Duodenal mucosa (tissue), 2 donors: ENCODE data around the gene ITPR2.
A peak's percentile ranks its signal among the peaks of the same experiment; 100 is the strongest.

Experiments
- H3K27ac ChIP-seq: one replicate; pipeline ENCODE4 v1.7.0; 2013; ENCODE audit warnings: low read depth, low read length
- H3K27me3 ChIP-seq, 2 donors: one replicate each; pipeline ENCODE4 v1.7.0; 2013; ENCODE audit warnings: low read length in 2 of 2, control low read depth in 1 of 2; ENCODE audit not compliant: insufficient read depth in 2 of 2, control insufficient read depth in 1 of 2
- H3K36me3 ChIP-seq, 2 donors: one replicate each; pipeline ENCODE4 v1.7.0; 2013; ENCODE audit warnings: low read length in 2 of 2, control low read depth in 1 of 2; ENCODE audit not compliant: insufficient read depth in 2 of 2, control insufficient read depth in 1 of 2
- H3K4me1 ChIP-seq, 2 donors: one replicate each; pipeline ENCODE4 v1.7.0; 2013; ENCODE audit warnings: low read length in 2 of 2, control low read depth in 1 of 2; ENCODE audit not compliant: insufficient read depth in 2 of 2, control insufficient read depth in 1 of 2
- H3K4me3 ChIP-seq, 2 donors: one replicate each; pipeline ENCODE4 v1.7.0; 2013; ENCODE audit warnings: low read length in 2 of 2, low read depth in 1 of 2
- H3K9ac ChIP-seq, 2 donors: one replicate each; pipeline ENCODE4 v1.7.0; 2013; ENCODE audit warnings: low read length in 2 of 2, low read depth in 1 of 2
- H3K9me3 ChIP-seq, 2 donors: one replicate each; pipeline ENCODE4 v1.7.0; 2013; ENCODE audit warnings: low read length in 2 of 2, control low read depth in 1 of 2; ENCODE audit not compliant: control insufficient read depth in 1 of 2

Gene ITPR2

DNA sequence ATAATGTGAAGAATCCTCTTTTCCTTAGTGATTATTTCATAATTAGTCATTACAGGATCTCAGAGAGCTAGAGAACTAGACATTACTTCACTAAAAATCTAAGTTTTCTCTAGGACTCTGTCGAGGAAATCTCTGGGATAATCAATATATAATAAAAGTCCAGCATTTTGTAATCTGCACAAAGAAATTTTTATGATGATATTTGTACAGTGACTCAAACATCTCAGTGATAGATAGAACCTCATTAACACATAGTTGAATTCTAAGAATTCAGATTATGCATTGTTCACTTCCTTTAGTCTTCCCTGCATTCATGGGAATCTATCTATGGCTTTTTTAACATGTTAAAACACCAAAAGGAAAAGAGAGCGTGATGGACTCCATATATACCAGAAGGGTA is 11.0 kb downstream of the ITPR2 start:
- H3K4me1 ChIP-seq = peaks cover 10 to 33% of the 10 kb centered on the region in 2 donors
- no peak overlapping the region for H3K27ac ChIP-seq
- no peaks in the 10 kb centered on the region for H3K36me3 ChIP-seq
- no peak overlapping the region for H3K9ac ChIP-seq
- no peaks in the 10 kb centered on the region for H3K27me3 ChIP-seq
- no peaks in the 10 kb centered on the region for H3K9me3 ChIP-seq
- H3K4me3 ChIP-seq = no peak overlapping the region

GRCh38 chr12:26821212-26821701 is 11.7 kb downstream of the ITPR2 start:
- no peak overlapping the region for H3K27ac ChIP-seq
- H3K9ac ChIP-seq = no peak overlapping the region
- H3K27me3 ChIP-seq = no peaks in the 10 kb centered on the region

GRCh38 chr12:26818636-26819035 is 14.4 kb downstream of the ITPR2 start:
- no peaks in the 10 kb centered on the region for H3K9me3 ChIP-seq
- H3K4me3 ChIP-seq = no peak overlapping the region
- no peak overlapping the region for H3K9ac ChIP-seq
- peaks cover 10 to 41% of the 10 kb centered on the region in 2 donors for H3K4me1 ChIP-seq
- H3K27ac ChIP-seq = no peak overlapping the region
- no peaks in the 10 kb centered on the region for H3K27me3 ChIP-seq
- no peaks in the 10 kb centered on the region for H3K36me3 ChIP-seq

More at GRCh38 chr12:26821212-26821701, 11.7 kb downstream of the ITPR2 start:
- no peak overlapping the region for H3K4me3 ChIP-seq
- H3K4me1 ChIP-seq = peaks cover 10 to 37% of the 10 kb centered on the region in 2 donors
- H3K9me3 ChIP-seq = no peaks in the 10 kb centered on the region
- no peaks in the 10 kb centered on the region for H3K36me3 ChIP-seq

- Histone ChIP-seq H3K4me1 (peaks cover 10 to 41% of the 10 kb centered on the region in 2 donors), H3K4me3 (no peak overlapping the region), H3K27ac (no peak overlapping the region), H3K27me3 (no peaks in the 10 kb centered on the region), H3K9me3 (no peaks in the 10 kb centered on the region), H3K9ac (no peak overlapping the region), H3K36me3 (no peaks in the 10 kb centered on the region)
Observed at GRCh38 chr12:26818201-26818600, 14.8 kb downstream of the ITPR2 start.

DNA sequence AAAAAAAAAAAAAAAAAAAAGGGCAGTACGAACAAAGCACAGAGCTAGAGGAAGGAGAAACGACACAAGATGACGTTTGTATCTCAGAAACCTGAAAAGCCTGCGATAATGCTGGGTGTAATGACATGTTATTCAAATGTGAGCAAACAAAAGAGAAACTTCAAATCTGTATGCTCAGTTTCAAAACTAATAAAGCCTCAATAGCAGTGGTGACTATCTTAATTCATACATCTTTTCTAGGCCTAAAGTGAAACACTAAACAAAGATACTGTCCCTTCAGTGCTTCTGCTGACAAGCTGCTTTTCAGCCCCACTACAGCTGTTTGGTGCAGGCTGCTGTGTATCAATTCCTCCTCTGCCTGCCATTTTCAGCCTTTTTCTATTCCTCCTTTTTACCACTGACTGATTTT is 15.8 kb downstream of the ITPR2 start:
- Histone ChIP-seq H3K9me3 (no peaks in the 10 kb centered on the region), H3K27ac (no peak overlapping the region), H3K9ac (peak overlapping the region in 1 of 2 donors; percentile 29), H3K4me1 (peaks cover 10 to 41% of the 10 kb centered on the region in 2 donors), H3K36me3 (no peaks in the 10 kb centered on the region), H3K4me3 (peak overlapping the region in 1 of 2 donors; percentile 34), H3K27me3 (no peaks in the 10 kb centered on the region)

GRCh38 chr12:26813812-26814211 is 19.2 kb downstream of the ITPR2 start:
- Histone ChIP-seq H3K9me3 (no peaks in the 10 kb centered on the region), H3K27me3 (no peaks in the 10 kb centered on the region), H3K4me3 (no peak overlapping the region), H3K36me3 (no peaks in the 10 kb centered on the region), H3K27ac (no peak overlapping the region), H3K9ac (no peak overlapping the region), H3K4me1 (peaks cover 10 to 32% of the 10 kb centered on the region in 2 donors)

GRCh38 chr12:26810330-26810729 is 22.7 kb downstream of the ITPR2 start:
- Histone ChIP-seq H3K27ac (no peak overlapping the region), H3K4me3 (no peak overlapping the region), H3K9me3 (no peaks in the 10 kb centered on the region), H3K9ac (no peak overlapping the region), H3K27me3 (no peaks in the 10 kb centered on the region), H3K4me1 (peaks cover 0 to 12% of the 10 kb centered on the region in 2 donors), H3K36me3 (no peaks in the 10 kb centered on the region)

DNA sequence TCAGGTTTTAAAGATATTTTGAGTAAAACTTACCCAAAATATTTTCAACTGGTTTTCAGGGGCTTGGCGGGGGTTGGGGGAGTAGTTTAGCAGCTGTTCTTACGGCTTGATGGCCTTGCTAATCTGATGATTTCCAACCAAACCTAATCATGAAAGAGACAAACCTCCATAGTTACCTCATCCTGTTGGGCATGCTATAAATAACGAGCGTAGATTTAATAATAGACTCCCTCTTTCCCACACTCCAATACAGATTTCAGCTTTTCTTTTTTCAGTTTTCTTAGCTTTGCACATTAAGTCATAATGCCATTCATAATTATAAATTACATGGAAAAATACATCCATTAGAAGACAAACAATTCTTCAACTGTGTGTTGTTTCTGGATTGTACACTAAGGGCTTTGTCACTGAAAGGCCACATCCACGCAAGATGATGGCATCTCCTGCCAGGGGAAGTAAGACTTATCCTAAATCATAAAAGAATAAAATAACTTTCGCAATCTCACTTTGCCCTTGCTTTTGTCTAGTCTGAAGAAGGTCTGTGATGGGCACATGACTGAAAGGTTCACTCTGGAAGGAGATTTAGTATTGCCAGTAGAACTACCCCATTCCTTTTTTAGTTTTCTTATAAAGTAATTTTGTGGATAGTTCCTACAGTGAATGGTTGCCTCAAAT is 23.2 kb downstream of the ITPR2 start:
- no peaks in the 10 kb centered on the region for H3K27me3 ChIP-seq
- H3K9me3 ChIP-seq = no peaks in the 10 kb centered on the region
- no peak overlapping the region for H3K9ac ChIP-seq
- H3K27ac ChIP-seq = no peak overlapping the region
- no peaks in the 10 kb centered on the region for H3K36me3 ChIP-seq
- H3K4me1 ChIP-seq = peaks cover 0 to 12% of the 10 kb centered on the region in 2 donors
- H3K4me3 ChIP-seq = no peak overlapping the region

GRCh38 chr12:26808766-26809476 is 24.1 kb downstream of the ITPR2 start:
- H3K9ac ChIP-seq = no peak overlapping the region
- H3K36me3 ChIP-seq = no peaks in the 10 kb centered on the region
- H3K27me3 ChIP-seq = no peaks in the 10 kb centered on the region
- H3K4me1 ChIP-seq = peaks cover 0 to 10% of the 10 kb centered on the region in 2 donors
- H3K4me3 ChIP-seq = no peak overlapping the region
- H3K9me3 ChIP-seq = no peaks in the 10 kb centered on the region
- H3K27ac ChIP-seq = no peak overlapping the region

GRCh38 chr12:26807292-26807691 is 25.7 kb downstream of the ITPR2 start:
- H3K9me3 ChIP-seq = no peaks in the 10 kb centered on the region
- H3K27me3 ChIP-seq = no peaks in the 10 kb centered on the region
- H3K27ac ChIP-seq = no peak overlapping the region
- H3K9ac ChIP-seq = no peak overlapping the region
- no peaks in the 10 kb centered on the region for H3K36me3 ChIP-seq
- H3K4me3 ChIP-seq = no peak overlapping the region
- H3K4me1 ChIP-seq = peaks cover 0 to 8% of the 10 kb centered on the region in 2 donors
